Measurements from ENCODE around the gene L3MBTL4.

L3MBTL4 gene

DNA sequence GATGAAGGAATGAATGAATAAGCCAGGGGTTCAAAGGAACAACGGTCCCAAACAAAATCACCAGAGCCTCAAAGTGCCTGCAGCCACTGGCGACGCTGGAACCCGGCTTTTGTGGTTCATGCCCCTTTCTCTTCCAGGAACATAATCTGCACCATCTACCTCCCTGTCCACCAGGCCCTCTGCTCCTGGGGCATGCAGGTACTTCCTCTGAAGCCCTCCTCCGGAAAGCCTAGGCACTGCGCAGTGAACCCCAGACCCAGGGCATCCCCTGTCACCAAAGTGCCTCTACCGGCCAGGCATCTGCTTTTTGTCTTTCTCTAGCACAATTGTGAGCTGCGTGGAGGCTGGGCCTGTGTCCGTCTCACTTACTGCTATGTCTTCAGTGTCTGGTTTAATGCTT, 420.8 kb downstream of the L3MBTL4 start:
- DNase-seq (ENCODE audit: low read depth in 2 of 2) = no peak

DNA sequence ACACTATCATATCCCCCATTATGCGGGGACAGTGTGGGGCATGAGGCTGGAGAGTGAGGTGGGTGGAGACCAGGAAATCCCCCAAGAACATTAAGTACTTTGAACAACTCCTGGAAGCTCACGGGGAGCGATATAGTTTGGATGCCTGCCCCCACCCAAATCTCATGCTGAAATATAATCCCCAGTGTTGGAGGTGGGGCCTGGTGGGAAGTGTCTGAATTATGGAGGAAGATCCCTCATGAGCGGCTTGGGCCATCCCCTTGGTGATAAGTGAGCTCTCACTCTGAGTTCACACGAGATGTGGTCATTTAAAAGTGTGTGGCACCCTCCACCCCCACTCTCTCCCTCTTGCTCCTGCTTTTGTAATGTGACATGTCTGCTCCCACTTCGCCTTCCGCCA, 422.3 kb downstream of the L3MBTL4 start:
- no peak for DNase-seq (ENCODE audit: low read depth in 2 of 2)

DNA sequence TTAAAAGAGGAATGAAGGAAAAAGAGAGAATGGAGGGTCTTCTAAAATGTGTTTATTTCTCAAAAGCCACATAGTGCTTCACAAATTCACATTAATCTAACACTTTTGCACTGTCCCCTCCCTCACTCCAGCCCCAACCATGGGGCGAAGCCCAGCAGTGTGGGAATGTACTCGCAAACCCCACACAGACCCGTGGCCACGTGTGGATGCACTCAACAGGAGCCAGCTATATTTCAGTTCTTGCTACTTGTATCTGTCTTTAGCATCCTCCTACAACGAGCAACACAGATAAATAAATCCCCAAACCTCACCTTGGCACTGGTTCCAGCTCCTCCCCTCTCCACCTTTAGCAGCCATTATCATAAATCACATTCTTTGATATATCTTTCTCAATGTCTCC, 427.5 kb downstream of the L3MBTL4 start:
- no peak for DNase-seq (ENCODE audit: low read depth in 2 of 2)

DNA sequence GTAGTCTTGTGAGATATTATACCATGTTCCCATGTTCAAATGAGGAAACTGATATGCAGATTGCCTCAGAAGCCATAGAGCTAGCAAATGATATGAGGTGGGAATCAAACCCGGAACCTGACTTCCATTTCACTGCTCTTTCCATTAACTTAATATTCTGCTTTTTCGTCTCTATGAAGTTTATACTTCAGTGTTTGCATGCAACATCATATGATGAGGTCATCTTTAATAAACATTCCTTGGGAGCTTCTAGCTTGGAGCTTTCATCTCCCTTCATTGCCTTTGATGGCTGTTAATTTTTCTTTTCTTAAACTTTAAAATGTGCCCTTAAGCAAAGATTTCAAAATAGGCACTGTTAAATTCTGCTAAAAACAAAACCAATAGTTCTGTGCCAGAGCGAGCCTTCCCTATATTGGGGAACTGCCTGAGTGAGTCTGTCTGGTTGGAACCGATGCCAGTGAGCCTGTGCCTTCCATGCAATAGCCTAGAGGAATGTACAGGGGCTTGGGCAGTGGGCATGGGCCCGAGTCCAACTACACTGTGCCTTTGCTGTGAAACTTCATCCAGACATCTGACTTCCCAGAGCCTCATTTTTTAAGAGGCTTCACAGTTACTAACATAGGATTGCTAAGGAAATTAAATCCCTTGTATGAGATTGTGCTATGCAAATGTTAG, 428.3 kb downstream of the L3MBTL4 start:
- DNase-seq (ENCODE audit: low read depth in 2 of 2) = no peak

DNA sequence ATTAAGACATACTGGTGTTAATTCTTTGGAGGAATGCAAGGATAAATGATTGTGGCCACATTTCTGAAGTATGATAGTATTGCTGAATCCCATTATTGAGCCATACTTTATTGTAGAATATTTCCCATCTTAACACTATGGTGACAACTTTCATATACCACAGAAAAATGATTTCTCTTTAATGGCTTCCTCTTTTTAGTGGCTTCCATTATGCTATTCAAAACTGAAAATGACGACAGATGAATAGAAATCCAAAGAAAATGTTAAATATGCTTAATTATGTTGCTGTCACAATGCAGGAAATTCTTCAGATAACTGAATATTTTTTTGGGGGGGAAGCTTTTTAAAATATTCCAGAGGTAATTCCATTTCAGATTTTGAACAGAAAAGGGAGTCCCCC, 430.5 kb downstream of the L3MBTL4 start:
- no peak for DNase-seq (ENCODE audit: low read depth in 2 of 2)

DNA sequence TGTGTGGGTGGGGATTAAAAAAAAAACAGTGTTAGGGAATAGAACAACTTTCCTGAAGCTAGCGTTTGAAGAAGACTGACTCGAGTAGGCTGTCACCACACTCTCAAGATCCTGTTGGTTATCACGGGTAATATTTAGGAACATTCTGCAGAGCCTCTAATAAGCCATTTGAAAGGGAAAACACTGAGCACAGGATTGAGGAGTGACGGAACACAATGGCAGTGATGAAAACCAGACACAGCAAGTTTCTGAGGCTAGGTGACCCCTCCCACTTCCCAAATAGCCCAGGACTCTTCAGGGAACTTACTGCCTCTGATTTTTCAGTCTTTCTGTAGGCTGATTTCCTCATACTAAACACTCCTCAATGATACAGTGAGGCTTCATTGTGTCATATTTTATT, 431.2 kb downstream of the L3MBTL4 start:
- no peak for DNase-seq (ENCODE audit: low read depth in 2 of 2)

DNA sequence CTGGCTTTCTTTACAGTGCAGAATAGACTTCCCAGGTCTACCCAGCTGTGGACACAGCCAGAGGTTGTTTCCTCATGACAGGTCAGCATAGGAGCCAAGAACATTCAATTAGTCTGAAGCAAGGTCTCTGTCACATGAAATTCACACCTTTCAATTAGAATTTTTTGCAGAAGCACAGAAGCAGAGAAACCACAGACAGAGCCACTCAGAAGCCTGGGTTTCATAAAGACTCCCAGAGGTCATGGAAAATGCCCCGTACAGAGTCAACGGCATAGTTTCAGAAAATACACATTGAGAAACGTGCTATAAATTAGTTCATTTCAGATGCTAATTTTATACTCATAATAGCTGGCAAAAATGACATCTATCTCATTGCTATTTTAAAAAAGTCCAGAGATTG, 432.4 kb downstream of the L3MBTL4 start:
- no peak for DNase-seq (ENCODE audit: low read depth in 2 of 2)

DNA sequence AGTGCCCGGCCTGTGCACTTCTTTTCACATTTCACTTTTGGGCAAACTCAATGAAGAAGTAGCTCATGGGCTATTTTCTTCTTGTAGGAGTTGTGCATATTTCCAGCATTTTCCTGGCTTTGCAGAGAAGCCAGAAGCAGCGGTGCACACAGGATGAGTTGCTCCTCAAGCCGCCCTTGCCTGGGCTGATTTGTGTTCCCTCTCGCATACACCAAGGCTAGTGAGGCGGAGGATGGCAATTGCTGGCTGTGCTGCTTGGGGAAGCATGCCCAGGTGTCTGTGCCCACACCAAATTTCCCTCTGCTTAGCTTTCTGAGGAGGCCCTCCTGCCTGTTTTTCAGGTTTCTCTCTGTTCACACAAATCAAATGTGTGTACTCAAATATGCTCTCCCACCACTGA, 434.0 kb downstream of the L3MBTL4 start:
- no peak for DNase-seq (ENCODE audit: low read depth in 2 of 2)

DNA sequence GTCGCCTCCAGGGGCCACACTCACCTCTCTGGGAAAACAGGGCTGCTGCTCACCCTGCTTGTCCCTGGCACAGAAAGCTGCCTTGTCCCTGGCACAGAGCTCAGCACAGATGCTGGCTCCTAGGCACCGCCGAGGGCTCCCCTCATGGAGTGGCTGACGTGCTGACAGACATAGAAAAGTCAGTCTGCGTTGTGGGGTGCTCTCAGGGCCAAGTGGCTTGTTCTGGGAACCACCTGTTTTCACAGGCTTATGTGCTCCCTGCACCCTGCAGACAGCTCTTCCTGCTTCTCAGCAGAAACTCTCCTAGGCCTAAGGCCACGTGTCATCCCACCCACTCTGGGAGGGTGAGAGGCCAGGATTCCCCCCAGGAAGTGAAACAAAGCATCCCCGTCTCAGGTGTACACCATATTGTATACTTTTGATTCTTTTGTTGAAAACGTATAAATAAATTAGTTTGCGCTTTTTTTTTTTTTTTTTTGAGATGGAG, 434.7 kb downstream of the L3MBTL4 start:
- DNase-seq (ENCODE audit: low read depth in 2 of 2) = no peak

DNA sequence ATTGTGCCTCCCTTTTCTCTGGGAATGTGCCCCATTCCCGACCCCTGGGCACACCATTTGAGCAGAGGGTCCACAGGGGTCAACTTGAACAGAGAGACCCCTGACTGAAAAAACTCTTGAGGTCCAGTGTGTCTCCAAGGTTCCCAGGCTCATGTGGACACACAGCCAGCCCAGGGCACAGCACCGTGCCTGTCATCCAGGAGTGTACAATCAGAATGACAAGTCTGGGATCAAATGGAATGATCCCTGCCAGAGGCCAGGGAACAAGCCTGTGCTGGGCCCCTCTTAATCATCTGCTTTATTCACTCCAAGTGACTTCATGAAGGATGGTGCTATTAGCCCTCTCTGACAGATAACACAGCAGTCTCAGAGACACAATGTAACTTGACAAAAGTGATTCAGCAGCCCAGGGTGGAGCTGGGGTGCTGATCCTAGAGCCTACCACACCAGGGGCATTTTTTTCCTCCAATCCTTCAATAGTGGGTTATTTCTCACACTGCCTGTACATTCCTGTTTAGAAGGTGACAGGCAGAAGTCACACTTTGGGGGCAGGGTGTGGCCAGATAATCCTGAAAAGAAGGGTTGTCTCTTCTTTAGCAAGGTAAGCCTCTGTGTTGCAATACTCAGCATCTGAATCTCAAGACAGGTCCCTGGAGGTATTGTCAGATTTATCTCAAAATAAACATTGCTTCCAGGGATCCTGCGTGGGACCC, 435.4 kb downstream of the L3MBTL4 start:
- no peak for DNase-seq (ENCODE audit: low read depth in 2 of 2)

DNA sequence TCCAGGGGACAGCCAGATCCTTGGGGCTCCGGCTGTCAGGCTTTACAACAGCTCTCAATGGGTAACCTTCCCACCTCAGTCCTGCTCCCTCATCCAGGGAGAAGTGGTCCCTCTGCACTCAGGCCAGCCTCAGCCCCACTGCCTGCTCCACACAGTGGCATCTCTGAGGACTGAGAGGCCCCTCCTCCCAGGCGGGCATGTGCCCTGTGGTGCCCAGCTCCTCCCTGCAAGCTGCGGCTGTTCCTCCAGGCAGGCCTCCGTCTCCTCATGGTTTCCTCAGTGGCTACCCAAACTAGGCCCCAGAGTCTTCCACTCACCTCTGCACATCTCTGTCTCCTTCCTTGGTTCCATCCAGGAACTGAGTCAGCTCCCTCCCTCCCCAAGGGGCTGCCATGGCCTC, 437.7 kb downstream of the L3MBTL4 start:
- DNase-seq (ENCODE audit: low read depth in 2 of 2) = no peak

DNA sequence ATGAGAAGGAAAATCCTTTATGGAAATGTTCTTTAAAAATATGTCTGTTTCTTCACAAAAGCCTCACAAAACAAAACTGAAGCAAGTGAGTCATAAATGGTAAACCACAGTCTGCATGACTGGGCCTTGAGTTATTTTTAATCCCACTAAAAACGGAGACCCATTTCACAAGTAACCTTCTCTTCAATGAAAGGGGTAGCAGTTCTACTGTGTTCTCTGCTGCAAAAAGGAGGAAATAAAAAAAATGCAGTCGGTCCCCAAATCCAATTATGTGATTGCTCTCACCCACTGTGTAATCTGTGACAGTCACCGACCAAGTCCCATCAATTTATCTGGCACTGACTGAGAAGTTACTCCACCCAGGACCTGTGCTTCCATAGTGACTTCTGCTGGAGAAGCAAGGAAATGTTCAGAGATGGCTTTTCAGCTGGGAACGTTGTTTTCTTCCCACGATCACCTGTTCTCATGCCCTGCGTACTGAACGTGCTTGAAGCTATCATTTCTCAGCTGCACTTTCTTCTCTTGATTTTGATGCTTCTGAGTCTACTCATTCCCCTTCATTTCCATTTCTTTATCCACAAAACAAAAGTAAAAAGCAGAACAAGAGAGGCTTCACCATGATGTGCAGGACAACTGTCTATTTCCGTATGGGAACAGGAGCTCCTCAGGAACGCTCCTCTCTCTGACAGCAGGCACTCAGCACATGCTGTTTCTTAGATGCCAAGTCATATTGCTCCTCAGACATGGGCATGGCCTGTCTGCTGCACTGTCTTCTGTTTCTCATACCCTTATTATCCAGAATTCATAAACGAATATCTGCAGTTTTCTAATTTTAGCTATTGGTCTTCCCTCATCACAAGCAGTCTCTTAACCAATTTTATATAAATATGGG, 439.4 kb downstream of the L3MBTL4 start:
- DNase-seq (ENCODE audit: low read depth in 2 of 2) = no peak

DNA sequence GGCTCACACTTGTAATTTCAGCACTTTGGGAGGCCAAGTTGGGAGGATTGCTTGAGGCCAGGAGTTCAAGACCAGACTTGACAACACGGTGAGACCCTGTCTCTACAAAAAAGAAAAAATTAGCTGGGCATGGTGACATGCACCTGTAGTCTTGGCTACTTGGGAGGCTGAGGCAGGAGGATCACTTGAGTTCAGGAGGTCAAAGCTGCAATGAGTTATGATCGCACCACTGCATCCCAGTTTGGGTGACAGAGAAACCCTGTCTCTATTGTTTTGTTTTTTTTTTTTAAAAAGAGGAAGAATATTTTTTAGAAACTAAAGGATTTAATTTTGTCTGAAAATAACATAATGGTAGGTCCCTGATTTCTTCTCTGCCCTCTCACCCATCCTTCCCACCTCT, 440.0 kb downstream of the L3MBTL4 start:
- no peak for DNase-seq (ENCODE audit: low read depth in 2 of 2)

DNA sequence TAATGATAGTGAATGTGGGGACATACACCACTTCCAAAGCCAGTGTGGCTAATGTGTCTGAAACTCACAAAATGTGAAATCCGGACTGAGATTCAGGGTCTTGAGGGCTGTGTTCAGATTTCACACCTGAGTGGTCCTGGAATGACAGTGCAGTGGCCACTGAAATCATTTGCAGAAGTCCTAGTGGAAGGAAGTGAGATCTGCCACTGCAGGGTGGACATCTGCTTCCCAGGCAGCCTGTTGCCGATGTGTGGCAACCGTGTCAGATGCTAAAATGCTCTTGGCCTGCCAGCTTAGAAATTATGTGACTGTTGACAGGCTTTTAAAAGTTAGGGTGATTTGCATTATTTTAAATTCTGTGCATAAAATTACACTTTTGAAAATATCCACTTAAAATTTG, 441.6 kb downstream of the L3MBTL4 start:
- no peak for DNase-seq (ENCODE audit: low read depth in 2 of 2)

DNA sequence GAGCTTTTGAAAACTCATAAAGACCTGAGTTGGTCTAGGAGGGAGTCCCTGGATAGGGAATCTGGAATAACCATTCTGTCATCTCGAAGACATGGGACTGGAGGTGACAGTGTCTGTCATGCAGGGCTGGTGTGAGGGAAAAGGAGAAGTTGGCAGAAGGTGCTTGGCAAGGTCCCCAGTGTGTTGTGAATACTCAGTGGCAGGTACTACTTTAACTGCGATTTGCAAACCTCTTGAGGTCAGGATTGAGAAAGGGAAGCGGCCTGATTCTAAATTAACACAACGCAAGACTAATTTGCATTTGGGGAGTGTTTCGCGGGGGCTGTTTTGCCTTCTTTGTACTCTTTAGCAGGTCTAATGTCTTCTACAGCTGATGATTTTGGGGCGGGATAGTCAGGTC, 442.4 kb downstream of the L3MBTL4 start:
- no peak for DNase-seq (ENCODE audit: low read depth in 2 of 2)

DNA sequence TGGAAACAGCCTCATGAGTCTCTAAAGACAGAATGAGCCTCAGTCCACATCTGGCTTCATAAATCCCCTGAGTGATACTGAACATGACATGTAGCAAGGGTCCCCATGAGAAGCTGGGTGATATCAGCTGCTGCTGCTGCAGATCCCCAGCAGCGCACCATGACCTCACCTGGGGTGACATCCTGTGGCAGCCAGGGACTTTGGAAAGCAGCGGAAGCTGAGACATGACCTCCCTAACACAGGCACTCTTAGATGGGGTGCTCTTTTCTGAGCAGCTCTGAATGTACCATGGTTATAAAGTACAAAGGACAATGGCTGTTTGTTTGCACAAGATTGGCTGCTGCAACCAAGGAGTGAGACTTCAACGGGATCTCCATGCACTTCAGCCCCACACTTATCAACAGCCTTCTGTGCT, 444.7 kb downstream of the L3MBTL4 start:
- no peak for DNase-seq (ENCODE audit: low read depth in 2 of 2)

DNA sequence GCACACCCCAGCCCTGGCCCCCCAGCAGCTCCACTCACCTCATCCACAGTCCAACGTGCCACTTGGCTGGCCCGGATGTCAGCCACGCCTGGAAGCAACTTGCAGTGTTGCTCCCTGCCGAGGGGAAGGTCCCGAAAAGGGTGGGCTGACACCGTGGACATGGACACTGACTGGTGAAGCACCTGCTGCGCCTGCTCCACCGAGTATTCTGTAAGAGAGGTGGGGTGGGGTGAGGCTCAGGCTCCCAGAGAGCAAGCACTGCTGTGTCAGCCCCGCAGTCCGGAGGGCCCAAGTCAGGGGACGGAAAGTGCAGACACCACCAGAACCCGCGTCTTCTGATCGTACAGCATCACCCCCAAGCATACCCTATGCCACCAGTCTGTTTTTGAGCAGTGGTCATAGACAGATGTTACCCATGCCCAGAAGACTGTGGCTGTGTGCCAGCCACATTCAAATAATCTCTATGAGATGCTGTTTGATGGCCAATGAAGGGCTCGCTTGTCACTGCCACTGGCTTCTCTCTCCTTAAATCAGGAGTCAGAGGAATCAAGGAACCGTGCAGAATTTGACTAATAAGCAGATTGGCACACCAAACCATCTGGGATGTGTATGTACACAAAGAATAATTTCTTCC, 445.2 kb downstream of the L3MBTL4 start:
- DNase-seq (ENCODE audit: low read depth in 2 of 2) = no peak

DNA sequence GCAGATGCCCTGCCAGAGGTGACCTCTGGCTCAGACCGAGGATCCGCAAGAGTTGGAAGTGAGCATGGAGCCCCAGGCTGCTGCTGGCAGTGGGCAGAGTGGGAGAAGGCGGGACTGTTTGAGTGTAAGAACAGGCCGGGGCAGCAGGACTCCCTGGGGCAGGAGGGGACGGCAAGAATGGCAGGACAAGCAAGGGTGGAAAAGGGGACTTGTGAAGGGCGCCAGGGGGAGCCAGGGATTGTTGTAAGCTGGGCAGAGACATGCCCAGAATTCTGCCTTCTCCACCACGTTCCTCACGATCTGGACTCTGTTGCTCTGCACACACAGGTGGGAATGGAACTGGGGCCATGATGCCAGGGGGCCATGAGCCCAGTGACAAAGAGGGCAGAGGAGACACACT, 447.0 kb downstream of the L3MBTL4 start:
- no peak for DNase-seq (ENCODE audit: low read depth in 2 of 2)

DNA sequence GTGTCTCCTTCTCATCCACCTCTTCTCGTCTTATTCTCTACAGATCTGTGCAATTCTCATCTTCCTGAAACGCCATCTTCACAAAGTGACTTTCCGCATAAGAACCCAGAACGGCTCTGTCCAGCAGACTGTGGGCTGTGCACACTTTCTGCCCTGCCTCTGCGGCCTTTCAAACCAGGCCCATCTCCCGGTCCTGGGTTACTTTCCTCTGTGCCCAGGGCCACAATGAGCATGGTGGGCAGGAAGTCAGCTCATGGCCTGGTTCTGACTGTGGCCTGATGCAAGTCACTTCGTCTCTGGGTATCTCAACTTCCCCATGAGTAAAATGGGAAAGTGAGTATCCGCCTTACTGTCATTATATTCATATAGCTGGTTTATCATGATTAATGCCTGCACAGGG, 447.7 kb downstream of the L3MBTL4 start:
- no peak for DNase-seq (ENCODE audit: low read depth in 2 of 2)

DNA sequence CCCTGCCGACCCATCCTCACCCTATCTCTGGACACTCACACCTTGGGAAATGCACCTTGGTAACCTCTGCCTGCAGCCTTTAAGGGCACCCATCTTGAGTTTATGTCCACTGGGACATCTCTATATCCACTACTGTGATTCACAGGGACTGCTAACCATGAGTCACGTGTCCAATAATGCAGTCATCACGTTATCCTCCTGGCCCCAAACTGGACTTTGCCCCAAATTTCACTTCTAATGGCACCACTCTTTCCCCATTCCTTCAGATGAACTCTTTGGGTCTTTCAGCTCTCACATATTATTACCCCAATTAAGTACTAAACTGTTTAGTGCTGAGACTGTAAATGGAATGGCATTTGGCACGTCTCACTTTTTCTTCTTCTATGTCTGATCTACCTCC, 448.2 kb downstream of the L3MBTL4 start:
- DNase-seq (ENCODE audit: low read depth in 2 of 2) = no peak

DNA sequence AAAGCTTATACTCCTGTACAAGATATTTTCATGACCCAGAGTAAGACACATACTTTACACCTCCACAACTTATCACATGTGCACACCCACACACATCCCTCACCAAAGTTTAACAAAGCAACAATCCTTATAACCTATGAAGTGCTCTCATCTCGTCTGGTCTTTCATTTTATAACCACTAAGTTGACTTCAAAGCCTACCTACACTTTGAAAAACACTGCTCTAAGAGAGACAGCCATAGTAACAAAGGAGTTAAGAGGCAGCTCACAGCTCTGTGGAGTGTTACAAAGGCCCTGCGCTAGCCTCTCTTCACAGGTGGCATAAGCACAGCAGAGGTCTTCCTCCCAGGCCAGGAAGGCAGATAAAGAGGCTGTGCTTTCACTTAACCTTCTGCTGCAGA, 449.7 kb downstream of the L3MBTL4 start:
- no peak for DNase-seq (ENCODE audit: low read depth in 2 of 2)

DNA sequence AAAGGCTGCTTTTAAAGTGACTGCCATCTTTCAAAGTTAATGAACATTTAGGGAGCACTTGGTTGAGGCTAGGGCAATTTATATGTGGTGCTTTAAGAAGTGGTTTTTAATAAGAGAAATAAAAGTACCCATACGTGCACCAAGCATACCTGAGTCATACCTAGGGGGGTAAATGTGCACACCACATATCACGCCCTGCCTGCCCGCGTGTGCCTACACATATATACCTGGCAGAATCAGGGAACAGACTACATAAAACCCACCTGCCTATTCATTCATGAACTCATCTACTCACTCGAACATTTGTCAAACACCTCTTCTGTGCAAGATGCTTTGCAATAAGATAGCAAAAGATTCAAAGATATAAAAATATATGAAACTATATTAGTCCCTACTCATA, 450.1 kb downstream of the L3MBTL4 start:
- DNase-seq (ENCODE audit: low read depth in 2 of 2) = no peak

Measured in activated CD4-positive, alpha-beta T cell treated with anti-CD3 and anti-CD28 coated beads for 24 hours (primary cell).